ENCODE results near the gene KCNJ16.

Gene KCNJ16

GRCh38 chr17:70132505-70132904, 57.5 kb downstream of the KCNJ16 start:
- no peak for FAIRE-seq

GRCh38 chr17:70134042-70134441, 59.0 kb downstream of the KCNJ16 start:
- no peak for FAIRE-seq

- FAIRE-seq, result no peak
Observed at GRCh38 chr17:70134777-70135176, 59.8 kb downstream of the KCNJ16 start.

- FAIRE-seq, result no peak
Observed at GRCh38 chr17:70136131-70136530, 61.1 kb downstream of the KCNJ16 start.

GRCh38 chr17:70137451-70138230, 62.6 kb downstream of the KCNJ16 start:
- peak; percentile 56 for FAIRE-seq

GRCh38 chr17:70138291-70138865, 63.4 kb downstream of the KCNJ16 start:
- no peak for FAIRE-seq

- no peak for FAIRE-seq
Observed at GRCh38 chr17:70139449-70139993, 64.5 kb downstream of the KCNJ16 start.

GRCh38 chr17:70144260-70144846, 69.3 kb downstream of the KCNJ16 start:
- FAIRE-seq, result peak; percentile 99

GRCh38 chr17:70153210-70153609, 78.2 kb downstream of the KCNJ16 start:
- no peak for FAIRE-seq

GRCh38 chr17:70157151-70157550, 82.1 kb downstream of the KCNJ16 start:
- FAIRE-seq, result no peak

GRCh38 chr17:70158180-70158579, 83.2 kb downstream of the KCNJ16 start:
- FAIRE-seq, result no peak

- FAIRE-seq, result no peak
Observed at GRCh38 chr17:70158591-70158990, 83.6 kb downstream of the KCNJ16 start.

GRCh38 chr17:70159980-70160379, 85.0 kb downstream of the KCNJ16 start:
- FAIRE-seq, result no peak

- no peak for FAIRE-seq
Observed at GRCh38 chr17:70161519-70161918, 86.5 kb downstream of the KCNJ16 start.

GRCh38 chr17:70165383-70165782, 90.4 kb downstream of the KCNJ16 start:
- FAIRE-seq, result peak; percentile 74

GRCh38 chr17:70166615-70167014, 91.6 kb downstream of the KCNJ16 start:
- no peak for FAIRE-seq

- peak; percentile 76 for FAIRE-seq
Observed at GRCh38 chr17:70168044-70168976, 93.3 kb downstream of the KCNJ16 start.

GRCh38 chr17:70168977-70169708, 94.1 kb downstream of the KCNJ16 start, which contains the start of gene KCNJ2:
KCNJ2 (plus strand) TSS chr17:70169532; CDS start chr17:70175040, 5,508 bp downstream.
- FAIRE-seq, result no peak

- FAIRE-seq, result peak; percentile 5
Observed at GRCh38 chr17:70169709-70170597, 94.9 kb downstream of the KCNJ16 start.

GRCh38 chr17:70171159-70171558, 96.1 kb downstream of the KCNJ16 start:
- FAIRE-seq, result no peak

GRCh38 chr17:70172449-70172848, 97.4 kb downstream of the KCNJ16 start:
- FAIRE-seq, result no peak
